Measurements from ENCODE around the gene BASP1.
"Not testable (repeated sequence)": the region's sequence is repeated elsewhere in the genome, so short reads cannot be mapped to it uniquely, and the experiment has no call there.

BASP1 gene

GRCh38 chr5:17217493-17218352 is at the start of gene BASP1:
TSS of gene BASP1 (plus strand) at chr5:17217631. CDS start at chr5:17275217, 57,586 bp downstream.
- peak; percentile 2 for DNase-seq

DNA sequence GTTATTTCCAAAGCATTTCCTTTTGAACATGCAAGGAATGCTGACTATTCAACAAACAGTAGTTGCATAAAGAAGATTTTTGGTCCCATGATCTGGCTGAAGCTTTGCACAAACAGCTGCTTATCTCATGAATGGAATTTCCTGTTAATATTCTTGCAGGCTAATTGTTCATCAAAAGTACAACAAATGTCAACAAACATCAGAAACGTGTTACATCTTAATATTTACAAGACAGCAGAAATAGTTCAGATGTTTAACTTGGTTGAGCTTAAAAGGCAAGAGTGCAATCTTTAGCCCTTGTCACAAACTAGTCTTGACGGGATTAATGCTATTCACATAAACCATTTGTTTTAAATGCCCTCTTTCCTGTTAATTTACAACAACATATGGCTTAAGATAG is 47.9 kb upstream of the BASP1 start:
- DNase-seq: no peak

DNA sequence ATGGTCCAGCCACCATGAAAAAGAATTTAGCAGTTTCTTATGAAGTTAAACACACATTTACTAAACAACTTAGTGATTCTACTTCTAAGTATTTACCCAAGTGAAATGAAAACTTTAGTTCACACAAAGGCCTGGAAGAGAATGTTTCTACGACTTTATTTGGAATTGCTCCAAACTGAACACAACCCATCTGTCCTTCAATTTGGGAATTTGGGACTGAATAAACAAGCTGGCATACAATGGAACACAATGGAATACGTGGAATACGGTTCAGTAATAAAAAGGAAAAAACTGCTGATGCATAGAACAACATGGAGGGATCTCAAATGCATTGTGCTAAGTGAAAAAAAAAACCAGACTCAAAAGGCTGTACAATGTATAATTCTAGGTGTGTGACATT is 44.6 kb upstream of the BASP1 start:
- no peak for DNase-seq

DNA sequence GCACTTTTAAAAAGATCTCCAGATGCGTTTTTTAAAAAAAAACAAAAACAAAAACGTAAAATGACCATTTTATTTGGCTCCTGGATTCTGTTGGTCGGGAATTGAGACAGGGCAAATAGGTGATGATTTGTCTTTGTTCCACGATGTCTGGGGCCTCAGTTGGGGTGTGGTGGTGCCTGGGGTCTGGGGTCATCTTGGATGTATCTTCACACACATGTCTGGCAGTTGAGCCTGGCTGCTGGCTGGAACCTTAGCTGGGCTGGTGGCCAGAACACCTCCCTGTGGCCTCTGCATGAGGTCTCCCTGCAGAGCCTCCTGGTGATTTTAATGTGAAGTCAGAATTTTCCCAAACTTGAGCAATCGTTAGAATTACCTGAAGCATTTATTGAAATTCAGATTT is 42.5 kb upstream of the BASP1 start:
- DNase-seq: no peak

- no peak for DNase-seq
Observed at GRCh38 chr5:17177501-17178372, 39.7 kb upstream of the BASP1 start.

- DNase-seq: no peak
Observed at GRCh38 chr5:17178373-17178675, 39.1 kb upstream of the BASP1 start.

GRCh38 chr5:17180330-17180843 is 37.0 kb upstream of the BASP1 start:
- DNase-seq: no peak

GRCh38 chr5:17180864-17181723 is 36.3 kb upstream of the BASP1 start:
- no peak for DNase-seq

- no peak for DNase-seq
Observed at GRCh38 chr5:17182494-17182893, 34.9 kb upstream of the BASP1 start.

GRCh38 chr5:17182981-17183380 is 34.5 kb upstream of the BASP1 start:
- no peak for DNase-seq

GRCh38 chr5:17183831-17184230 is 33.6 kb upstream of the BASP1 start:
- DNase-seq: no peak

DNA sequence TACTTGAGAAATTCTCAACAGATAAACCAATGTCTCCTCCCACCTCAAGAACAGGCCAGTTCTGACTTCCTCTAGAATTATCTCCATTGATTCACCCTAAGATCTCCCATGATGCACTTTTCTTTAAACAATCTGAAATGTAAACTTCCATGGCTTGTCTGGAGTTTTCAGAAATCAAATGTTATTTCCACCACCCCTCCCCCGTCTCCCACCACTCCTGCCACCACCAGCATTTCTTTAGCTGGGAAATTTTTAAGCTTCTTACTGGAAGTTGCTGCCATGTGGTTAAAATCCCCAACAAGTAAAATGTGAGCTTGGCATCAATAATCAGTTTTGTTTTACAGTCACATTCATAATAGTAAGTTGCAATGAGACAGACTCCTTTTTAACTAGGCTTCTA is 32.8 kb upstream of the BASP1 start:
- DNase-seq: no peak

GRCh38 chr5:17185349-17185748 is 32.1 kb upstream of the BASP1 start:
- DNase-seq: no peak

DNA sequence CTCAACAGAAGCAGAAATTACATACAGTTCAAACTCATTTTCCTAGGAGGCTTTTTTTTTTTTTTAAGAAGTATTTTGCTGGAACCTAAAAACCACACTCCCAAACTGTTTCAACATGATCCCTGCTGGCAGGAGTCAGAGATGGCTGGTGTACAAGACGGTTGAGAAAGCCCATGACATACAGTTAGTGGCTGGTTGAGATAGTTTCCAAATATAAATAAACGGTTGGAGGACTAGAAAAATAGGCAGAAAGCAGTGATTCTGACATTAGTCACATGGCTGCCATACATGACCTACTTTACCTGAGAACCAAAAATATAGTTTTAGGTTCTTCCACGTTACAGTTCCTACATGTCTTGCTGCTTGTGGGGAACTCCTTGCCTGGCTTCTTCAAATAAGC is 31.7 kb upstream of the BASP1 start:
- no peak for DNase-seq

DNA sequence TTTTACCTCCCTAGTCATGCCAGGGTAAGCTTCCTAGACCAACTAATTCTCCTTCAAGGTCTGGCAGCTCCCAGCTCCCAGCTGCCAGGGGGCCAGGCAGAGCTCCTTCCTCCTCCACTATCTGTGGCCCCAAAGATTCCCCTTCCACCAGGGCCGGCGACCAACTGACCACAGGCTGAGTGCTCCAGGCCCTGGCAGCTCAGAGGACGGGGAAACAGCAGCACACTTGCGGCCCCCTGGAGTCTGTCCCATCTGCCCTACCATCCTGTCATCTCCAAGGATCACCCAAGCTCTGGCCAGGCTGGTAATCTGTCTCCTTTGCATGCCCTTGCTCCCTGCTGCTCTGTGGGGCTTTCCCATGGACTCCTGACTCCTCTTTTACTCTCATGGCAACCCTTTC is 31.2 kb upstream of the BASP1 start:
- no peak for DNase-seq

GRCh38 chr5:17187011-17187785 is 30.2 kb upstream of the BASP1 start:
- DNase-seq: no peak

DNA sequence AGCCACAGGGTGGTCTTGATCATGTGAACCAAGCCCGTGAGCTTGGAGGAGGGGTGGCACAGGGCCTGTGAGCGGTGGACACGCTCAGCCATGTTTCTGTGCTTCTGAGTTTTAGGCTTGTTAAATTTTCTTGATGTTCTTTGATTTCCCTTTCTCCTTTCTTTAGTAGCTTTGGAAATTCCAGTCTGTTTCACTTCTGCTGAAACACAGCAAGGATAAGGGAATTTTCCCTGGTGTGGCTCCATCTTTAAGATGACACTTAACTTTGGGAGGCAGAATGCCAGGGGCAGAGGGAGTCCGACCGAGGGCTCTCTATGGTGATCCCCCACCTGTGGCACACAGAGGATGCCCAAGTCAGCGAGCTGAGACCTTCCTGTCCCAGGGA is 29.7 kb upstream of the BASP1 start:
- no peak for DNase-seq

DNA sequence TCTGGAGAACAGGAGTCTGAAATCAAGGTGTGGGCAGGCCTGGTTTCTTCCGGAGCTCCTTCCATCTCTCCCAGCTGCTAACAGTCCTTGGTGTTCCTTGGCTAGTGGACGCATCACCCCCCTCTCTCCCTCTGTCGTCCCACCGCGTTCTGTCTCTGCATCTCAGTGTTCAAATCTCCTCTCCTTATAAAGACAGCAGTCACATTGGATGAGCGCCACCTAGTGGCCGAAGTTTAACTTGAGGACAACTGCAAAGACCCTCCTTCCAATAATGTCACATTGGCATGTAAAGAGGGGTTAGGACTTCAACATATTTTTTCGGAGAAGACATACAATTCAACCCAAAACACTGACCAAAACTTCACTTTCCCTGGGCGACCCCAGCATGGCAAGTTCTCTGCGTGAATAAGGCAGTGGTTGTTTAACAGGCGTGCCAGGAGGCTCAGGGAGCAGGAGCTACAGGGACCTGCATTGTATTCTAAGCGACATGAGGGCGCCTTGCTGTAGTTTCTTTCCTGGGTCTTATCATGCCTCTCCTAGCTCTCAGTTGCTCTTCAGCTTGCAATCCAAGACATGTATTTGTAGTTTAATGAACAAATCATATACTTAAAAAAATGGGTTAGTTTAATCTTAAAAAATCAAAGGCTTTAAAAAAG is 27.9 kb upstream of the BASP1 start:
- DNase-seq: peak; percentile 27

GRCh38 chr5:17190242-17190778 is 27.1 kb upstream of the BASP1 start:
- peak; percentile 4 for DNase-seq

DNA sequence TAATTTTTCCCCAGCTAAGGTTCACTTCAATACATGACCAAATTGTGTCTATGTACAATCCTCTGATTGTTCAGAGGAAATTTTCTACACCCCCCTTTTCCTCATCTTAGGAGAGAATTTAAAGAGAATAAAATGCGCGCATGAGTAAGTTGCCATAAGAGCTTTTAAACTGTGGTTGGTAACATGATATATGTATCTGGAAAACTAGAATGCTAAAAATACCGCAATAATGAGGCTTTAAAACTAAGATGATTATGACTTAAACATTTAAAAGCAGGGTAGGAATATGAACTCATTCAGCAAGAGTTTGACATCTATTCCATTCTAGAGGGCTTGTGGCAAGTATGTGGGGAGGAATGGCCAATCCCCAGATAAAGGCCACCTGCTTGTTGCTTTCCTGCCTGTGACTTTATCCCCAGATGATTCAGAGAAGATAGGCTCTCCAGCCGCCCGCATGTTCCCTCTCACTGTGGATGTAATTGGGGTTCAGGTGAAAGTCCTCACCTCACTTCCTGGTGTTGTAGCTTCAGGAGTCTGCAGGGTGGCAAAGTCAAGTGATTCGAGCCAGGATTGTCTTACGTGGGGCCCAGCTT is 26.5 kb upstream of the BASP1 start:
- no peak for DNase-seq

DNA sequence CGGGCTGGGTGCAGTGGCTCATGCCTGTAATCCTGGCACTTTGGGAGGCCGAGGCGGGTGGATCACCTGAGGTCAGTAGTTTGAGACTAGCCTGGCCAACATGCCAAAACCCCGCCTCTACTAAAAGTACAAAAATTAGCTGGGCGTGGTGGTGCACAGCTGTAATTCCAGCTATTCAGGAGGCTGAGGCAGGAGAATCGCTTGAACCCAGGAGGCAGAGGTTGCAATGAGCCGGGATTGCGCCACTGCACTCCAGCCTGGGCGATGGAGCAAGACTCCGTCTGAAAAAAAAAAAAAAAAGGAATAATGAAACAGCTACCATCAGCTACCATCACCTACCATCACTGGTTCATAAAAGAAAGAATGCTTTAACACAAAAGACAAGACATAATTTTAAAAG is 25.9 kb upstream of the BASP1 start:
- DNase-seq: not testable (repeated sequence)
